Central memory CD8-positive, alpha-beta T cell (primary cell): ENCODE results near the gene SEMA7A.

Experiments
- ATAC-seq: fragments of 150-1000 bp; cut with Tn5 transposase; replicated peaks from 2 replicates; pipeline ENCODE4 v1.10.0; 2022; ENCODE audit warnings: mild to moderate bottlenecking, moderate FRiP score, moderate number of reproducible peaks; ENCODE audit not compliant: poor library complexity, severe bottlenecking; ENCODE audit errors: extremely low read depth
- DNase-seq, 2 donors: peaks; one replicate each; pipeline ENCODE4 v3.0.0; 2021; ENCODE audit warnings: low spot score in 2 of 2
- H3K27ac Mint-ChIP-seq: one replicate; pipeline ENCODE4 v1.8.0; 2022; ENCODE audit warnings: low read depth, mild to moderate bottlenecking, moderate library complexity, mixed read lengths
- H3K27me3 Mint-ChIP-seq: one replicate; pipeline ENCODE4 v1.8.0; 2022; ENCODE audit warnings: mixed read lengths
- H3K36me3 Mint-ChIP-seq: one replicate; pipeline ENCODE4 v1.8.0; 2022; ENCODE audit warnings: mild to moderate bottlenecking, moderate library complexity, mixed read lengths; ENCODE audit not compliant: insufficient read depth
- H3K4me1 Mint-ChIP-seq: one replicate; pipeline ENCODE4 v1.8.0; 2022; ENCODE audit warnings: mixed read lengths
- H3K4me3 Mint-ChIP-seq: one replicate; pipeline ENCODE4 v1.8.0; 2022; ENCODE audit warnings: mild to moderate bottlenecking, moderate library complexity, mixed read lengths
- H3K9me3 Mint-ChIP-seq: one replicate; pipeline ENCODE4 v1.8.0; 2022; ENCODE audit warnings: mixed read lengths

Gene SEMA7A

DNA sequence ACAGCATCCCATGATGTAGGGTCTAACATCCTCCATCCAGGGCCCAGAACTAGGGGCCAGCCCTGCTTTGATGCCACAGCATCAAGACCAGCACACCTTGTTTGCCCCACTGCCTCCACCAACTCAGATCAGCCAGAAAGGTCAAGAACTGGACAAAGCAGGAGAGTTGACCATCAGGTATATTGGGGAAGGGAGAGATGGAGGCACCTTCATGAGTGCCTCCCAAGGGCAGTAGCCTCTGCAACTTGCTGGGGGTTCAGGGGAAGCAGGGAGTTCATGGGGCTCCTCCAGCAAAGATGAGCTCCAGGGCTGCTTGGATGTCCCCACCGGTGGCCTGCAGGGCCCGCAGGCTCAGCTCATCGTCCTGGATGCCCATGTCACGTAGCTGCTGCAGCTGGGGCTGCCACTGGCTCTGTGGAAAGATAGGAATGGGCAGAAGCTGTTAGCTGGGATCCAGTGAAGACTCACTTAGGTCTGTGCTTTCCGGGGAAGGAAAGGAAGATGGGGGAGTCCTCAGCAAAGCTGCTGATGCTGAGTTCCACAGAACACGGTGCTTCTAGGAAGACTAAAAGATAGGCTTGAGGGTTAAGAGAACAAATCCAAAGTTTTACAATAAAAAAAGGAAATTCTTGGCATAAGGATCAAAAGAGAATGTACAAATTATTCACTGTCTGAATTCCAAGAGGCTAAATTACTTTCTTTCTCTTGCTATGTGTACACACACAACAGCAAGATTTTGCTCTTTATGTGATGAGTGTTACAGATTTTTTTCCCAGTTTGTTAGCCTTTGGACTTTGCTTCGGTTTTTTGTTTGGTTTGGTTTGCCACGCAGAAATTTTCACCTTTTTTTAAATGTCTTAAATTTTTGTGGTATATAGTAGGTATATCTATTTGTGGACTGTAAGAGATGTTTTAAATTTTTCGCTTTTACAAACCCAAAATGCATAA is 12.3 kb upstream of the SEMA7A start:
- no peaks in the 10 kb centered on the region for H3K4me1 Mint-ChIP-seq
- H3K27me3 Mint-ChIP-seq, result no peaks in the 10 kb centered on the region
- H3K36me3 Mint-ChIP-seq, result peaks cover 22% of the 10 kb centered on the region
- H3K27ac Mint-ChIP-seq, result no peak overlapping the region
- ATAC-seq, result no peak
- no peak for DNase-seq
- H3K4me3 Mint-ChIP-seq, result no peak overlapping the region
- no peaks in the 10 kb centered on the region for H3K9me3 Mint-ChIP-seq

DNA sequence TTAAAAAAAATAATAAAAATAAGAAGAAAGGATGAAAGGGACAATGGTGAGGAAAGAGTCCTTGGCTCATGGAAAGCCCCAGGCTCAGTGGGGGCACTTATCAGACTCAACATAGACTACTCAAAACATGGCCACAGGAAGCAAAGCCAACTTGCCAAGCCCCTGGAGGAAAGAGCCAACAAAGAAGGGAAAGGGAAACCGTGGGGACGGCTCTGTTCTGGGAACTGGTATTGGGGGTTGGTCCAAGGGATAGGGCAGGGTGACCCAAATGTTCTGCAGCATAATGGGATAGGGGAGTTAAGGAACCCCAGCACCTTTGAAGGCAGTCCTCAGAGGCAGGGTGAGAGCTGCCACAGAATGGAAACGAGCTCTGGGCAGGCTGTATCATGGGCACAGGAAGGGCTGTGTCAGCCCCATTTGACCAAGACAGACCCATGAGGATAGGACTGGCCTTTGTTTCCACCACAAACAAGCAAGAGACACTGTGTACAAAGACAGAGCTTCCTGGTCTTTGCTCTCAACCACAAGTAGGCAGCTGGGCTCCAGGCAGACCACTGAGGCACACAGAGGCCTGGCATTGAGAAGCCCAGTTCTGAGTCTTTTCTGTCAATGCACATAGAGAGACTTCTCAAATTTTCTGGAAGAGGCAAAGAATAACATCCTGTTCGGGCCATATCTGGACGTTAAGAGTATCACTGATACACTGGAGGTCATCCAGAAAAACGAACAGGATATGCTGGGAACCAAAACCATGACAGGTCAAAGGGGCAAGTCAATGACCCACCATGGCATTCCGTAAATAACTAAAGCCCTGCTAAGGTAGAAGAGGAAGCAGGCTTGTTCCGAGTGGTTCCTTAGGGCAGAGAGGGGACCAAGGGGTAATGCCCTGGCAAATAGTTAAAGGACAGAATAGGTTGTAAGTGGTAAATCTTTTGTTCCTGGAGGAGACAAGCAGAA is 10.6 kb upstream of the SEMA7A start:
- H3K4me3 Mint-ChIP-seq, result no peak overlapping the region
- peaks cover 11% of the 10 kb centered on the region for H3K36me3 Mint-ChIP-seq
- DNase-seq (no peak), ATAC-seq (no peak)
- H3K9me3 Mint-ChIP-seq, result no peaks in the 10 kb centered on the region
- no peak overlapping the region for H3K27ac Mint-ChIP-seq
- H3K4me1 Mint-ChIP-seq, result no peaks in the 10 kb centered on the region
- H3K27me3 Mint-ChIP-seq, result no peaks in the 10 kb centered on the region

DNA sequence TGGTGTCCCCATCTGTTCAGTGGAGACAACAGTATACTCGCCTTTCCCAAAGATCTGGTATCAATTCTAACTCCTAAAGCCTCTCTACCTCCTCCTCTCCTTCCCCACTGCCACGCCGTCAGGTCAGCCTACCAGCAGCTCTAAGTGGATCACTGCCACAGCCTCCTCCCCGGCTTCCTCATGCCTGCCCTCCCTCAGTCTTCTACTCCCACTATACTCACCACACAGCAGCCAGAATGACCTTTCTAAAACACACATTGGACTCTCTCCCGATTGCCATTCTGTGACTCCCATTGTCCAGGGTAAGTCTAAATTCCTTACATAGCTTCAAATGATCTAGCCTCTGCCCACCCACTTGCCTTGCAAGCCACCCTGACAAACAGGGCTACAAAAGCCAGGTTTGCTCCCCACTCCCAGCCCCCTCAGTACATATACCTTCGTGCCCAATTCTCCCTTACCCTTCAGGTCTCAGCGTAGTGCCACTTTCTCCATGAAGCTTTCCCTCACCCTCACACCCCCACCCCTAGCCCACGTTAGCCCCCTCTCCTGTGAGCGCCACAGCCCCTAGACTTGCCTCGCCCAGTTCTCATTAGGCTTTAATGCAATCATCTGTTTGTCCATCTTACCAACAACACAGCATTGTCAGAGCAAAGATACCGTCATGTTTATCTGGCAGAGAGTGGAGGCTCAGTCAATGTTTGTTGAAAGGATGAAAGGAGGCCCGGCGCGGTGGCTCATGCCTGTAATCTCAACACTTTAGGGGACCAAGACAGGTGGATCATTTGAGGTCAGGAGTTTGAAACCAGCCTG is 9.5 kb upstream of the SEMA7A start:
- H3K4me3 Mint-ChIP-seq, result no peak overlapping the region
- H3K27ac Mint-ChIP-seq, result no peak overlapping the region
- no peaks in the 10 kb centered on the region for H3K27me3 Mint-ChIP-seq
- DNase-seq (no peak), ATAC-seq (no peak)
- H3K4me1 Mint-ChIP-seq, result peaks cover 6% of the 10 kb centered on the region
- H3K36me3 Mint-ChIP-seq, result peaks cover 10% of the 10 kb centered on the region
- no peaks in the 10 kb centered on the region for H3K9me3 Mint-ChIP-seq

DNA sequence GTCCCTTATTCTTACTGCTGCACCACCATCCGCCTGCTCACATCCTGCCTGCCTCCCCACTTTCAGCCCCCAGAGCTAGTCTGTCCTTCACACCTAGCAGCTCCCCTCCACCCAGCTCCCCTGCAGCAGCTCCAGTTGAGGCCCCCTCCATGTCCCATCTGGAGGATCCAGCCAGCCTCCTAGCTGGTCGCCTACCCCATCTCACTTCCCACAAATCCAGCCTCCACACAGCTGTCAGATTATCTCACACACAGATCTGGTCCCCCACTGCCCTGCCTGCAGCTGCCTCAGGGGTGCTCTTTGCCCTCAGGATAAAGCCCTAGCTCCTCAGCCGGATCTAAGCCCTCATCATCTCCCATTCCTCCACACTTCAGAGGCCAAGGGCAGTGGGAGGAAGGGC is 8.8 kb upstream of the SEMA7A start:
- peaks cover 9% of the 10 kb centered on the region for H3K36me3 Mint-ChIP-seq
- H3K27ac Mint-ChIP-seq, result peak overlapping the region; percentile 12
- H3K27me3 Mint-ChIP-seq, result no peaks in the 10 kb centered on the region
- DNase-seq (no peak), ATAC-seq (no peak)
- no peak overlapping the region for H3K4me3 Mint-ChIP-seq
- H3K4me1 Mint-ChIP-seq, result peaks cover 8% of the 10 kb centered on the region
- H3K9me3 Mint-ChIP-seq, result no peaks in the 10 kb centered on the region

DNA sequence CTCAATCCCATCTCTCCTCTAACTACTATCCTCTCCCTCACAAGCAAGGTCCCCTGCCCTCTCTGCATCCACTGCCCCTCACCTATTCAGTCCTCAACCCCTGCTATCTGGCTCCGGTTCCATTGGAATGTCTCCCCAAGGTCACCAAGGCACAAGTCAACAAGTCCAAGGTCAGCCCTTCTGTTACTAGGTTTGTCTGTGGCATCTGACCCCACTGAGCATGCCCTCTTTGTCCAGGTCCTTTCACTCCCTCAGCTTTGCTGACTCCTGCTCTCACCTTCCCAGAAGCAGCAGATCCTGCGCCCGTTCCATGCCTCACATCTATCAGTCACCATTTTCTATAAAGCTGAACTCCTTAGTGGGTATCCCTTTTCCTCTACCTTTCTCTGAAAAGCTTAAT is 8.3 kb upstream of the SEMA7A start:
- Mint-ChIP-seq H3K27me3 (no peaks in the 10 kb centered on the region), H3K9me3 (no peaks in the 10 kb centered on the region), H3K36me3 (peaks cover 5% of the 10 kb centered on the region), H3K4me3 (no peak overlapping the region), H3K27ac (peak overlapping the region; percentile 12), H3K4me1 (peaks cover 8% of the 10 kb centered on the region)
- ATAC-seq, result no peak
- DNase-seq, result no peak

DNA sequence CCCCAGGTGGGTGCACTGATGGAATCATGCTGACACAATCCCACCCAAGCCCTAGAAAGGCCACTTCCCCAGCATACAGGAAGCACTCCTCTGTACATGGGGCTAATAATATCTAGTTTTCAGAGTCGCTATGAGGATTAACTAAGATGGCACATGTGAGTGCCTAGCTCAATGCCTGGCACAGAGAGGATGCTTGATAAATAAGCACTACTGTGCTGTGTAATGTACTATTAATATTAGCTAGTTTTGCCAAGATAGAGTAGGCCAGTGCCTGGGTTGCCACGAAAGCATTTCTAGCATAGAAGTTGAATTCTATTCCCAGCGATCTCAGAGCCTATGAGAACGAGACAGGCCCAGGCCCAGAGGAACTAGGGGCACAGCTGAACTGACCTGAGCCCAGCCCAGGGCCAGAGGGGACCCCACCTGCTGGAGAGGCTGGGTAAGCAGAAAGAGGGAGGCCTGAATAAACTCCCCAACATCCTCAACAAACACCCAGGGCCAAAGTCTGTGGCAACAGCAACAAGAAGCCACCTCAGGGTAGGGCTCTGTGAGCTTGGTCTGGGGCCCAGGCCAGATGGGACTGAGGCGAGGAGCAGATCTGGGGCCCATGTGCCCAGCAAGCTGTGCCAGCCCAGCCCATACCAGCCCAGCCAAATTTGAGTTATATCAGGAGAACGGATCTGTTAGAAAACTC is 7.6 kb upstream of the SEMA7A start:
- no peak for DNase-seq
- H3K36me3 Mint-ChIP-seq, result peaks cover 3% of the 10 kb centered on the region
- peaks cover 8% of the 10 kb centered on the region for H3K4me1 Mint-ChIP-seq
- H3K27me3 Mint-ChIP-seq, result no peaks in the 10 kb centered on the region
- H3K9me3 Mint-ChIP-seq, result no peaks in the 10 kb centered on the region
- H3K4me3 Mint-ChIP-seq, result no peak overlapping the region
- ATAC-seq, result no peak
- no peak overlapping the region for H3K27ac Mint-ChIP-seq

DNA sequence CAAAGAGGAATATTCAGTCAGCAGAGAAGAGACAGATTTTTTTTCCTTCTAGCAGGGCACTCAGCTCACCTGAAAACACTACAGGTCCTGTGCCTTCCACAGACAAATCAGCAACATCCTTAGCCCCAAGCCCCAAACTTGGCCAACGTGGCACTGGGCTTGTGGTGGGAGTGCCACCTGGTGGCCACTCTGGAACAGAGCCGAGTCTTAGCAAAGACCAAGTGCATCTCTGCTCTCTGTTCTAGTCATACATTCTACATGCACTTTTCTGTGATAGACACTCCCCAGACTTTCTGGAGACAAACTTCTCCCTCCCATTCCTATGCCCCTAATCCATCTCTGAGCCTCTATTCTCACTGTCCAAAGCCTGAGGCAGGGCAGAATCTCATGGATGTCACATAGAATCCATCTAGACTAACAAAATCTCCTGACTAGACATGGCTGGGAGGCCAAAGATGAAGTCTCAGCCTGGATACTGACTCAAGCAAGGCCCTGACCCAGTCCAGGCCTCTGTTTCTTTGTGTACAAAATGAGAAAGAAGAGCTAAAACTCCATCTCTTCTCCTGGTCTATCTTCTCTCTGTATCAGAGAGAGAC is 5.1 kb upstream of the SEMA7A start:
- Mint-ChIP-seq H3K36me3 (peaks cover 2% of the 10 kb centered on the region), H3K4me1 (peaks cover 23% of the 10 kb centered on the region), H3K27ac (no peak overlapping the region), H3K9me3 (no peaks in the 10 kb centered on the region), H3K27me3 (no peaks in the 10 kb centered on the region), H3K4me3 (no peak overlapping the region)
- peak; percentile 52 for ATAC-seq
- peak; percentile 58 to 64 for DNase-seq

DNA sequence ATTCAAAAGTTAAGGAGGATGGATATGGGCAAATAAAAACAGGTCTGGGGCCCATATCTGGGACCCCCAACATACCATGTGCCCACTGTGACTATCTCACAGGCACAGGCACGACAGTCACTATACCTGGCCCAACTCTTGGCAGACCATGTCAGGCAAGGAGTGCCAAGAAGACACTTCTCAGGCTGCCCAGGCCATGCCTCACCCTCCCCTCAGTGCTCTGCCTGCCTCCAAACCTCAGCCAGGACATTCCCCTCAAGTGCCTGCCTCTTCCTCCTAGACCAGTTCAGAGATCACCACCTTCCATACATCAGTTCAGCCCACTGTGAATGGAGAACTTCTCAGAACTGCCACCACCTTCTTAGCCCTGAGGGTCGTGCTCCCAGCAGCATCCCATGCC is 4.4 kb upstream of the SEMA7A start:
- H3K27me3 Mint-ChIP-seq, result no peaks in the 10 kb centered on the region
- no peak overlapping the region for H3K27ac Mint-ChIP-seq
- no peaks in the 10 kb centered on the region for H3K9me3 Mint-ChIP-seq

DNA sequence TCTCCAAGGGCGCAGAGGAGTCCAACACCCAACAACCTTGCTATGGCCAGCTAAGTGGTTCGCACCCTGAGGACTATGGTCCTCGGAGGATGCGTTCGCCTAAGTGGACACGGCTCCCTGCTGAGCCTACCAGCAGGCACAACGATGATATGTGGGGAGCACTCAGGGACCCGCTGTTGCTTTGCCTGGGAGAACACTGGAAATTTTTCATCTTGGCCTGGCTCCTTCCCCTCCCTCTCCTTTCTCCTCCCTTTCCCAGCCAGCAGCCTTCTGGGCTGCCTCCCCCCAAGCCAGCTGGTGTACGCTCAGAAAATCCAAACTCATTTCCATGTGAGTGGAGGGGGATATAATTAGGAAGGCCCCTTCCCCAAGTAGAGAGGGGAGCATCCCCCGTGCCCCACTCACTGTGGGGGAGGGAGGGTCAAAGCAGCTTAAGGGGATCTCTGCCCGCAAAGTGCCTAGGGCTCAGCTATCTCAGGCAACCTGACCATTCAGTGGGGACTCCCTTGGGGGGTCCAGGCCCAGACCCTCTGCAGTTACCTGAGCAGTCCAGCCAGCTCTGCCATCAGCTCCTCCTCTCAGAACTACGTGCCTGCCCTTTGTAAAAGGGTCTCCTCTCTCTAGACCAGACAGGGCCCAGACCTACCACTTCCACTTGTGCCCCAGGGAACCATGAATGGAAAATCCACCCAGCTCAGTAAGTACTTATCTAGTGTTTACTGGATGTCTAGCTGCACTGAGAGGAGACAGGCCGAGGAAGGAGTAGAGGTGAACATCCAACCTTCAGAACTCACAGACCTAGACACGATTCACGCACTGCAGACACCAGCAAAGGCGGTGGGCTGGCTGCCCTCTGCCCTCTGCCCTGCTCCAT is 742 bp upstream of the SEMA7A start:
- Mint-ChIP-seq H3K9me3 (no peaks in the 10 kb centered on the region), H3K27me3 (no peaks in the 10 kb centered on the region), H3K4me3 (peak overlapping the region; percentile 83), H3K27ac (peak overlapping the region; percentile 69), H3K4me1 (peaks cover 54% of the 10 kb centered on the region), H3K36me3 (peaks cover 4% of the 10 kb centered on the region)
- ATAC-seq (no peak), DNase-seq (no peak)

More for the DNA sequence above, 4.4 kb upstream of the SEMA7A start:
- peaks cover 23% of the 10 kb centered on the region for H3K4me1 Mint-ChIP-seq
- H3K36me3 Mint-ChIP-seq, result peaks cover 2% of the 10 kb centered on the region
- no peak overlapping the region for H3K4me3 Mint-ChIP-seq
- no peak for DNase-seq
- no peak for ATAC-seq

DNA sequence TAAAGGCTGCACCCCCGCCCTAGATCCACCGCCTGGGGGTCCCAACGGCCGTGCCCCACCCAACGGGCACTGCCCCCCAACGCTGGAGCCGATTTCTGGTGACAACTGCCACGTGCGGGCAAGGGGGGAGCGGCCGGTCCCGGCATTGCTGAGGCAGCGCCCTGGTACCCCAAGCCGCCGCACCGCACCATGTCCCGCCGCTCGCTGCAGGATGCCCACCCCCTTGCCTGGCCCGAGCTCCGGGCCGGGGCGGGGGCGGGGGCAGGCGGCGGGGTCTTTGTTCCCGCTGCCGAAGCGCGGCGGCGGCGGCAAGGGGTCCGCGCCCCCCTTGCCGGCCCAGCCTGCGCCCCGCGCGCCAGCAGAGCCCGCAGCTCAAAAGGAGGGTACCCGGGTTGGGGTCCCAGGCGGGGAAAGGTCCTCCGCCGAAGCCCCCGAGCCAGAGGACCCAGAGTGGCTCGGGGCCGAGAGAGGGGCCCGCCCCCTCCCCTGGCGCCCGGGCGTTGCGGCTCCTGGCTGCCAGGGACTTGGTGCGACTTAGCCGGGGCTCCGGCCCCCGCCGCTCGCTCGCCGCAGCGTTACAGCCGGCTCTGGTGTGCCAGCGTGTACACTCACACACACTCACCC is 678 bp downstream of the SEMA7A start:
- H3K4me3 Mint-ChIP-seq, result peak overlapping the region; percentile 83
- no peaks in the 10 kb centered on the region for H3K9me3 Mint-ChIP-seq
- H3K4me1 Mint-ChIP-seq, result peaks cover 60% of the 10 kb centered on the region
- H3K36me3 Mint-ChIP-seq, result peaks cover 4% of the 10 kb centered on the region
- H3K27me3 Mint-ChIP-seq, result no peaks in the 10 kb centered on the region
- ATAC-seq (no peak), DNase-seq (peak in 1 of 2 donors; percentile 23)
- no peak overlapping the region for H3K27ac Mint-ChIP-seq
